Smooth muscle cell of trachea (primary cell): ENCODE data around the gene SLC4A7. TPM values are rescaled to one million over a fixed set of nuclear protein-coding genes. Genes with fewer than 3 reads are reported as not detected.

ENCODE experiments used
- total RNA-seq: library from RNA; depleted of rRNA; stranded (reverse); fragments of >200 nt; gene quantifications from 2 replicates; pipeline ENCODE4 v1.2.1, GENCODE V29; 2014

SLC4A7 gene
- 269 and 368 TPM in 2 replicates for total RNA-seq

DNA sequence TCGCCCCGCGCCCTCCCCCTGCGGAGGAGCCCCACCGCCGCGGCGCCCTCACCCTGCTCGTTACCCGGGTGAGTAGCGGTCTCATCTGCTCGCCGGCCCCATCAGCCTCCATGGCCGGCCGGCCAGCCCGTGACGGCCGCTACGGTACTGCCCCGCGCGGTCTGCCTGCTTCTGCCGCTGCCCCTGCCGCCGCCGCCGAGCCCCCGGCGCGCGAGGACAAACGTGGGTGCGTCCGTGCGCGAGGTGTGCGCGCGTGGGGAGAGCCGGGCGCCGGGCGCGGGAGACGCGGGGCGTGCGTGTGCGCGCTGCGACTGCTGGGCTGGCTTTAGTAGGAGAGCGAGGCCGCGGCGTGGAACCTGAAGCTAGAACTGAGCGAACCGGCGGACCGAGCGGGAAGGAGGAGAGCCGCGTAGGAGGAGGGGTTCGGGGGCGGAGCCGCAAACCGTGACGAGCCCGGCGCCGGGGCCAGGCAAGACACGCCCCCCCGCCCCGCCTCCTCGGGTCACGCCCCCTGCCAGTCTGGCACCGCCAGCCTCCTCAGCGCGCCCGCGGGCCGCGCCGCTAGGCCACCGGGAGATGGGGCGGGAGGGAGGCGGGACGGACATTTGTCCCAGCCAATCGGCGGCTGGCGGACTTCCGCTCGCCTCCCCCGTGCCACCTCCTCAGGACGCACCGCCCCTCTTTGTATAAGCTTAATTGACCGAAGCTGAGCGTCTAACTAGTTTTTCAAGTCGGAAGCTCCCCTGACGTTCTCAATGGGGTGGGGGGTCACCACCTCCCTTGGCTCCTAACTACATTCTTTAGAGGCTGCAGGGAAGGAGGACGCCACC lies at the start of gene SLC4A7:
Gene SLC4A7 (minus strand): TSS at position 370 of the 830 bp plus-strand sequence. CDS start 258 bp downstream, at position 112.

DNA sequence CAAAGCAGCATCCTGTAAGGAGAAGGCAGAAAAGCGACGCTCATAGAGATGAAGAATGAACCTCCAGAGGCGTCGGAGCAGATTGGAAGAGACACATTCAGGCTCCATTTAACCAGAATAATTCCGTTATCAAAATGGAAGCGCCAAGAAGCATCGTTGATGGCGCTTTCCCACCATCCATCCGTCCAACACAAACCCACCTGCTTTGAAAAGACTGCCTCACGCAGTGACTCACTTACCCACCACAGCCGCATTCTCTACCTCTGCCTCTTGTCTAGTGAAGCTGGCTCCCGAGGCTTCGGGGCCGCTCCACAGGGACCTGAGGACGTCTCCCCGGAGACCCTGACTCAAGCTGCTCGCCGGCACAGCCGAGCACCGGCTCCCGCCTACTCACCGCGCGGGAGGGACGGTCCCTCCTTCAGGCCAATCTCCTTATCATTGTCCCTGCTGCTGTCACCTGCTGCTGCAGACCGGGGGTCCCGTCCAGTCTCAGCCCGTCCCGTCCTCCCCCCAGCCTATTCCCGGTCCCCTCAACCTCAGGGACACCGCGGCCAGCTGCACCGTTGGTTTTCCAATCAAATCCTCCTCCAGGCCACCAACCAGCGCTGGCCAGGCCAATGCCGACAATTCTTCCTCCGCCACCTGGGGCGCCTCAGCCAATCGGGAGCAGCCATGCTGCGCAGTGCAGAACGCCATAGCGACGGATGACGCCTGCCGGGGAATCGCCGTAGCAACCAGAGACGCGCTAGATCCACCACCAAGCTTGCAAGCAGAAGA lies 115.2 kb downstream of the SLC4A7 start, which contains the start of gene NEK10:
Gene NEK10 (minus strand): TSS at position 553 of the 777 bp plus-strand sequence. CDS start 16,501 bp downstream, outside the sequence.

Other genes with a start within 250 kb of the SLC4A7 start
- 38.5 and 54.3 TPM in 2 replicates for gene NEK10, start 115.0 kb downstream of the SLC4A7 start, total RNA-seq
- under 0.01 TPM in 1 of 2 replicates, not detected in the other for gene EOMES, start 237.9 kb upstream of the SLC4A7 start, total RNA-seq